GM10266 (cell line): ENCODE results near the gene ORAI2.

Experiments used
- DNase-seq: peaks from one replicate; pipeline ENCODE4 v3.0.0; 2012; ENCODE audit errors: extremely low spot score
- TF ChIP-seq, protein P1 (sequence below): IDR thresholded peaks from 2 replicates; pipeline ENCODE4 v1.5.1; 2012; ENCODE audit warnings: mild to moderate bottlenecking, low read depth; ENCODE audit not compliant: control insufficient read depth, insufficient read depth; ENCODE audit errors: missing control alignments

Gene ORAI2

DNA sequence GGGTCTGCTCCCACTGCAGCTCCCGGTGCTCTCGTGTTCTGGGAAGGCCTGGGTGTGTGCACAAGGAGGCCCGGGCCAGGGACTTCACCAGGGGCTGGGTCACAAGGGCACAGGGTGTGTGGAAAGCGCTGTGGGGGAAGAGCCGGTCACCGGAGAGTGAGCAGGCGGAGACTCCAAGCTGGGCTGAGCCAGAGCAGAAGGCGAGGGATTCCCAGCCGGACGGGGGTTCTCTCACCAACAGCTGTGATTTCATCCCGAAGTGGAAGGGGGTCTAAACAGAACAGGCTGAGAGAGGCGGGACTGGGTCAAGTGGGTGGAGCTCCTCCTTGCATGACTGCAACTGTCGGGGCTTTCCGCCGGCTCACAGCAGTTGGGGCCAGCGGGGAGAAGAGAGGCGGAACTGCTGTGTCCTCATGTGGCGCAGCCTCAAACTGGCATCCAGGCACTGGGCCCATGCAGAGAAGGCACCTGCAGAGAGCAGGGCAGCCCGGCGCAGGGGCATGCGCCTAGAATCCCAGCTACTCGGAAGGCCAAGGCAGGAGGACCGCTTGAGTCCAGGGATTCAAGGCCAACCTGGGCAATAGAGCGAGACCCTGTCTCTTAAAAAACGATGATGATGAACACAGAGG is 7.6 kb upstream of the ORAI2 start:
- peak; percentile 83 for DNase-seq
- TF ChIP-seq, protein P1, sequence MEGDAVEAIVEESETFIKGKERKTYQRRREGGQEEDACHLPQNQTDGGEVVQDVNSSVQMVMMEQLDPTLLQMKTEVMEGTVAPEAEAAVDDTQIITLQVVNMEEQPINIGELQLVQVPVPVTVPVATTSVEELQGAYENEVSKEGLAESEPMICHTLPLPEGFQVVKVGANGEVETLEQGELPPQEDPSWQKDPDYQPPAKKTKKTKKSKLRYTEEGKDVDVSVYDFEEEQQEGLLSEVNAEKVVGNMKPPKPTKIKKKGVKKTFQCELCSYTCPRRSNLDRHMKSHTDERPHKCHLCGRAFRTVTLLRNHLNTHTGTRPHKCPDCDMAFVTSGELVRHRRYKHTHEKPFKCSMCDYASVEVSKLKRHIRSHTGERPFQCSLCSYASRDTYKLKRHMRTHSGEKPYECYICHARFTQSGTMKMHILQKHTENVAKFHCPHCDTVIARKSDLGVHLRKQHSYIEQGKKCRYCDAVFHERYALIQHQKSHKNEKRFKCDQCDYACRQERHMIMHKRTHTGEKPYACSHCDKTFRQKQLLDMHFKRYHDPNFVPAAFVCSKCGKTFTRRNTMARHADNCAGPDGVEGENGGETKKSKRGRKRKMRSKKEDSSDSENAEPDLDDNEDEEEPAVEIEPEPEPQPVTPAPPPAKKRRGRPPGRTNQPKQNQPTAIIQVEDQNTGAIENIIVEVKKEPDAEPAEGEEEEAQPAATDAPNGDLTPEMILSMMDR: peak; percentile 2

DNA sequence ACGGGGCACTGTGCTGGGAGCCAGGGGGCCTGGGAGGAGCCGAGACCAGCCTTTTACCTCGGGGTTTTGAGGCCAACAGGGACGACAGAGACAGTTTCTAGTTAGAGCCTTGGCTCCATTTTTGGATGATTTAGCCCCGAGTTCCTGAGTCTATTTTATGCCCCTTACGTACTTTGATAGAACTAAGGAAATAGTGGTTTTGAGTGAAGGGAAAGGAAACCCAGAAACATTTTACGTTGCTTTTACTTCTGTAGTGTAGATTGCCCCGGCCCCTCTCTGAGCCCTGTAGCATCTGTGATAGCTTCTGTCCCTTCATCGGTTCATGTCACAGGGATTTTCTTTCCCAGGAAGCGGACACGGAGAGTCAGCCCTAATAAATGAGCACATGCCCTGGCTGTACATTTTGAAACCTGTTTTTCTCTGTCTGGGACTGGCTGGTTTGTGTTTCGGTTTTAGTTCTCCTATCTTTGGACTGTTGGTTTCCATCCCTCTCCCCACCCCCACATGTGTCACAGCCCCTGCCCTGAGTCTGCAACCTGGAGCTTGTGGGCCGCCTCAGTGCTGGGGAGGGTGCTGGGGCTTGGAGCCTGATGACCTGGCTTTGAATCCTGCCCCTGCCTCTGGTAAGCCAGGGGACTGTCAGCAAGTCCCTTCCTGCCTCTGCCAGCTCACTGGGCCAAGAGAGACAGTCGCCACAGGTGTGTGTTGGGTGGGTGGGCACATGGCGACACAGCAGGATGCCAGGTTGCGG is 6.9 kb upstream of the ORAI2 start:
- peak; percentile 82 for DNase-seq
- TF ChIP-seq, protein P1: no peak

DNA sequence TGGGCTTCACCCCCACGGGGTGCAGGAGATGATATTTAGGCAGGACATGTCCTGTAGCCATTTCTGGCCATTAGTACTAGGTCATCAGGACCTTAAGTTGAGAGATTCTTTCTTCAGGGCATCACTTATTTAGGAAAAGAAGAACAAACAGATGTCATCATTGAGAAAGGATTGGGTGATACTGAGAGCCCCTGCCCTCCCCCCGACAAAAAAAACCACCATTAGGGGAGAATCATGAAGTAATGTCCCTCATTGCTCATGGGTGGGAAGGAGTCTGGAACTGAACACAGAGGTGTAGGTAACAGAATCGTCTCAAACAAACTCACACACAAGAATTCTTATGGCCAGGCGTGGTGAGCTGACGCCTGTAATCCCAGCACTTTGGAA is 6.4 kb upstream of the ORAI2 start:
- no peak for DNase-seq
- TF ChIP-seq, protein P1: no peak

DNA sequence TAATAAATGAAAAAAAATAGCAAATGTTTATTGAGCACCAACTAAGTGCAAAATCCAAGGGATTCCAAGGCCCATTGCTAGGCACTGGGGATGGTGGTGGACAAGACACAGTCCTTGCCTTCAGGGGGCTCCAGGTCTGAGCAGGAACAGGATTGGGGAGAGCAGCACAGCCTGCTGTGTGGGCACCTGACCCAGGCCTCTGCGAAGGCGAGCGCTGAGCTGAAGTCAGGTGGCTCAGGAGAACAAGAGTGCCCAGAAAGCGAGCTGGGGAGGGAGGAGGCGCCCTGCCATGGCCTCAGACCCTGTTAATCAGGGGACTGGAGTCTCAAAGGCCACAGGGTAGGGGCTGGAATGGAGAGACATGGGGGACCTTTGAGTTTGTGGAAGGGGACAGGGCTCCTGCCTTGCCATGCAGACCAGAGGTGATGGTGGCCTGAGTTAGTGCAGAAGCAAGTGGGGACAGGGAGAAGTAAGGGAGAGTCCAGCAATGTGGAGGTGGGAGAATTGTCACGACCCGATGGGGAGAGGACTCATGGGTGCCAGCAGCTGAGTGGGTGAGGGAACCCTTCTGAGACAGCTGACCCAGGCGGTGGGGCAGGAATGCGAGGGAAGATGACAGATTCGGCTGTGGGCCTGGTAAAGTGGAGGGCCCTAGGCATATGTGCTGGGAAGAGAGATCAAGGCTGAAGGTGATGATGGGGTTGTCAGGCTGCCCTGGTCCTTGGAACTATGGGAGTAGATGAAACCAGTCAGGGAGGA is 4.1 kb upstream of the ORAI2 start:
- DNase-seq: no peak

DNA sequence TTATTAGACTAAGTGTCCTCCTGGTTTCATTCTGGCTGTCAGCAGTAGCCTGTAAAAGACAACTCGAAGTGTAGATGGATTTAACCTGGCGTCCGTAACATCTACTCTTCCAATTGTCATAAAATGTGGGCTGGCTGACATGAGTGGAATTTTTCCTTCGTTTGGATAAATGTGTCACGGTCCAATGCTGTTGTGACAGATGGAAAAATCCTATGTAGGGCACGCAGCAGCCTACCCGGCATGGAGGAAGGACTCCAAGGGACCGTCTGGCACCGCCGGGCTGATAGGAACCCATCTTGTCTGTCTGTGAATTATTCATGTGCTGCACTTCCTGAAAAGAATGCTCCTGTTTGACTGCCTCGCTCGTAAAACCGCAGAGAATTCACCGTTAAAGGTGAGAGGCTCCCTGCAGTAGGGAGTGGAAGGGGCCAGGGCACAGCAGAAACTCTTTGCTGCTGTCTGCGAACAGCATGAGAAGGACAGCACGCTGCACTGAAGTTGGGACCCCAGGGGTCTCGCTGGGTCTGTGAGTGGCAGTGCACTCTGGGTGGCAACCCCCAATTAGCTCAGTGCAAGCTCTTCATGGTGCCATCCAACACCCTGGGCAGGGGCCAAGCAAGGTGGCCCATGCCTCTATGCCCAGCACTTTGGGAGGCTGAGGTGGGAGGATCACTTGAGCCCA is 1.6 kb upstream of the ORAI2 start:
- TF ChIP-seq, protein P1: no peak
- DNase-seq: peak; percentile 59

More for the DNA sequence above, 4.1 kb upstream of the ORAI2 start:
- TF ChIP-seq, protein P1: no peak

DNA sequence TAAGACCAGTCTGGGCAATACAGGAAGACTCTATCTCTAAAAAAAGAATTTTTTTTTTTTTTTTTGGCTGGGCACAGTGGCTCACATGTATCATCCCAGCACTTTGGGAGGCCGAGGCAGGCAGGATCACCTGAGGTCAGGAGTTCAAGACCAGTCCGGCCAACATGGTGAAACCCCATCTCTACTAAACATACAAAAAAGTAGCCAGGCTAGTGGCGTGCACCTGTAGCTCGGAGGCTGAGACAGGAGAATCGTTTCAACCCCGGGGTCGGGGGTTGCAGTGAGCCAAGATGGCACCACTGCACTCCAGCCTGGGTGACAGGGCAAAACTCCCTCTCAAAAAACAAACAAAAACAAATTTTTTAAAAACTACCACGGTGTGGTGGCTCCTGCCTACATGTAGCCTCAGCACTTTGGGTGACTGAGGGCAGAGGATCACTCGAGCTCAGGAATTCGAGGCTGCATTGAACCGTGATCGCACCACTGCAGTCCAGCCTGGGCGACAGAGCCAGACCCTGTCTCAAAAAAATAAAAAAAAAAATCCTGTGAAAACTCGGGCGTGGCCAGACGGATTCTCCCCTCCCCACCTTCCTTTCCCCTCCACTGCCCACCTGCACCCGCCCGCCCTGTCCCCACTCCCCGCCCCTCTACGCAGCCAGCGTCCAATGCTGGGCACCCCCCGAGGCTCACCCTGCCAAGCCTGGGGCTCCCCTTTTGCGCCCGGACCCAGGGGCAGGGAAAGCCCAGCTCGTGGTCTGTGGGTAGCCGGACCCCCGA is 745 bp upstream of the ORAI2 start:
- DNase-seq: peak; percentile 54
- TF ChIP-seq, protein P1: no peak
